GM06990 (cell line): ENCODE measurements around the gene SLX9.

ENCODE experiments used
- DNase-seq: peaks from one replicate; pipeline ENCODE4 v3.0.0-alpha.2; 2011; ENCODE audit not compliant: insufficient read length; ENCODE audit errors: extremely low read depth
- H3K27me3 ChIP-seq: replicated peaks from 2 replicates; pipeline ENCODE4 v1.6.0; 2011; ENCODE audit warnings: low read length; ENCODE audit not compliant: control insufficient read depth, insufficient read depth
- H3K36me3 ChIP-seq: 2 replicates; pipeline ENCODE4 v1.5.1; 2011; ENCODE audit warnings: low read length; ENCODE audit not compliant: control insufficient read depth, insufficient read depth
- H3K4me3 ChIP-seq: replicated peaks from 2 replicates; pipeline ENCODE4 v1.5.1; 2011; ENCODE audit warnings: low read depth, mild to moderate bottlenecking, control low read depth, low read length
- TF ChIP-seq, protein P1 (sequence below): IDR thresholded peaks from 2 replicates; pipeline ENCODE4 v1.5.1; 2011; ENCODE audit warnings: low read length, control low read depth, mild to moderate bottlenecking, inconsistent platforms; ENCODE audit not compliant: insufficient read depth, poor library complexity, severe bottlenecking

SLX9 gene

GRCh38 chr21:44896561-44897286 lies 43.1 kb upstream of the SLX9 start:
- TF ChIP-seq, protein P1, sequence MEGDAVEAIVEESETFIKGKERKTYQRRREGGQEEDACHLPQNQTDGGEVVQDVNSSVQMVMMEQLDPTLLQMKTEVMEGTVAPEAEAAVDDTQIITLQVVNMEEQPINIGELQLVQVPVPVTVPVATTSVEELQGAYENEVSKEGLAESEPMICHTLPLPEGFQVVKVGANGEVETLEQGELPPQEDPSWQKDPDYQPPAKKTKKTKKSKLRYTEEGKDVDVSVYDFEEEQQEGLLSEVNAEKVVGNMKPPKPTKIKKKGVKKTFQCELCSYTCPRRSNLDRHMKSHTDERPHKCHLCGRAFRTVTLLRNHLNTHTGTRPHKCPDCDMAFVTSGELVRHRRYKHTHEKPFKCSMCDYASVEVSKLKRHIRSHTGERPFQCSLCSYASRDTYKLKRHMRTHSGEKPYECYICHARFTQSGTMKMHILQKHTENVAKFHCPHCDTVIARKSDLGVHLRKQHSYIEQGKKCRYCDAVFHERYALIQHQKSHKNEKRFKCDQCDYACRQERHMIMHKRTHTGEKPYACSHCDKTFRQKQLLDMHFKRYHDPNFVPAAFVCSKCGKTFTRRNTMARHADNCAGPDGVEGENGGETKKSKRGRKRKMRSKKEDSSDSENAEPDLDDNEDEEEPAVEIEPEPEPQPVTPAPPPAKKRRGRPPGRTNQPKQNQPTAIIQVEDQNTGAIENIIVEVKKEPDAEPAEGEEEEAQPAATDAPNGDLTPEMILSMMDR: no peak
- Histone ChIP-seq H3K36me3 (peaks cover 29% of the 10 kb centered on the region), H3K27me3 (no peaks in the 10 kb centered on the region)

DNA sequence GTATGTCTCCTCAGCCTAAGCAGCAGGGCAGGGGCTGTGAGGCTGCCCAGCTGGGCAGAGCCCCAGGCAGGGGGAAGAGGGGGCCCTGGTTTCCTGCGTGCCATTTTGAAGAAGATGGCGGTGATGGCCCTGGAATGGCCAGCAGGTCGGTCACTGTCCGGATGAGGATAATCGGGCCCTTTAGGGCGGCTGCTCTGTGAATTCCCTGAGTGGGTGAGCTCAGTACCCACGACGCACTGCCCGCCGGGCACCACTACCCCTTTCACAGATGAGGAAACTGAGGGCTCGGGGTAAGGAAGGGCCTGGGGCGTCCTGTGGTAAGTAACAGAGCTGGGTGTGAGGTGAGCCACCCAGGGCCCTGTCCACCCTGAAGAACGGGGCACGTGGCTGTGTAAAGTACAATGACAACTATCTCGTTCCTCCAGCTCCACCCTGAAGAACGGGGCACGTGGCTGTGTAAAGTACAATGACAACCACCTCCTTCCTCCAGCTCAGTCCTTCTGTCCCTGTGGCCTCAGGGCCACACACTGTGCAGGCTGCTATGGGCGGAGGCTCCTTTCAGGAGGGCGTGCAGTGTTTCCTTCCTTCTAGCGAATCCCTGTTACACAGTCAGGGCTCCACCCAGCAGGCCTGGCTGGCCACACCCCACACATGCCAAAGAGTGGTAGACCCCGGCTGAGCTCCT lies 42.4 kb upstream of the SLX9 start:
- Histone ChIP-seq H3K4me3 (no peak overlapping the region), H3K27me3 (no peaks in the 10 kb centered on the region), H3K36me3 (peaks cover 37% of the 10 kb centered on the region)
- TF ChIP-seq, protein P1: no peak
- no peak for DNase-seq

More at GRCh38 chr21:44896561-44897286, 43.1 kb upstream of the SLX9 start:
- DNase-seq: no peak
- H3K4me3 ChIP-seq: no peak overlapping the region

DNA sequence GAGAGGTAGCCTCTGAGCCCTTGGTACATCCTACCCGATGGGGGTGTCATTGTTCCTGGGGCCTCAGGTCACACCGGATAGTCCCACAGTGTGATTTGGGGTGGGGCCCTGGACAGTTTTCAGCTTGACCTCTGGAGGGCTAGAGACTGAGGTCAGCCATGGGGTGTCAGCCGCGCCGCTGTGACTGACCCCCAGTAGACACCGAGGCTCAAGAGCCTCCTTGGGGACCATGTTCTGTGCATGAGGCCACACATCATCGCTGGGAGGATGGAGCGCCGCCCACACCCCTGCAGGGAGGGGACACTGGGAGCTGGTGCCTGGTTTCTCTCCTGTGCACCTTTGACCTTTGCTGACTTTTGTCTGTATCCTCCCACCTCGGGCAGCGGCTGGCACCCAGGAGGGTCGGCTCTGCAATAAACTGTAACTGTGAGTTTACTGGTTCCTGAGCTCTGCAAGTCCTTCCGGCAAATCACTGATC lies 41.8 kb upstream of the SLX9 start:
- Histone ChIP-seq H3K27me3 (no peaks in the 10 kb centered on the region), H3K36me3 (peaks cover 42% of the 10 kb centered on the region), H3K4me3 (no peak overlapping the region)
- TF ChIP-seq, protein P1: no peak
- DNase-seq: no peak

DNA sequence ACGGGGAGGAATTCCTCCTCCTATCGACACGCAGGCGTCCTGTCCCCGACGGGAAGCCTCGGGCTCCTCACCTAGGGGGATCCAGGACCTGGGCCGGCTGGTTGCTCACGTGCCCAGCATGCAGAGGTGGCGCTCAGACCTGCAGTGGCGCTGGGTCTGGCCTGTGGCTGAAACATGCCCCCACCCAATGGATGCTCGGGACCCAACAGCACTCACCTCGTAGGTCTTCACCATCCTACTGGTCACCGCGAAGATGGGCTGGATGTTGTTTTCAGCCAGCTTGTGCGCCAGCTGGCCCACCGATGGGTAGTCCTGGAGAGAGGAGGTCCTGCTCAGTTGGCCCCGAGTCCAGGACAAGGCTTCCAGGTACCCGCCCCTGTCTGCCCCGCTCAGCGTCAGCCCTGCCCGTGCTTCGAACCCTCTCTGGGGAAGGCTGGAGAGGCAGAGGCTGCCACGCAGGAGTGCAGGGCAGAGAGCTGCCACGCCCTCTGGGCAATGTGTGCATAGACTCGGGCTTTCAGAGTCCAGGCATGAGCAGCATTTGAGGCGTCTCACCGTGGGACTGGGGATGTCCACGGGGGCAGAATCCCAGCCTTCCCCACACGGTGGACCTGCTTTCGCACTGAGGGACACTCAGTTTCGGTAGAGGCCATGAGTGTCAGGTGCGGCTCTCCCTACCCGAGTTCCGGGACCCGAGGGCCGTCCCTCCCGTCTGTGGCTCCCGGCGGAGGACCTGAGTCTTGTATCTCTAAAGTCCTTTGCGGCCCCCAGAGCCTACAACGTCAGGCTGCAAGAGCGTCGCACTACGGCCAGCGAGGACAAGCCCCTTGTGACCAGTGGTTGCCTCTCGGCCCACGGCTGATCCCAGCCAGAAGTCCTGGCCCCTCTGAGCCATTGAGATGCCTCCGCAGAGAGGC lies 40.7 kb upstream of the SLX9 start:
- Histone ChIP-seq H3K27me3 (no peaks in the 10 kb centered on the region), H3K4me3 (no peak overlapping the region), H3K36me3 (peaks cover 51% of the 10 kb centered on the region)
- DNase-seq: no peak
- TF ChIP-seq, protein P1: no peak

DNA sequence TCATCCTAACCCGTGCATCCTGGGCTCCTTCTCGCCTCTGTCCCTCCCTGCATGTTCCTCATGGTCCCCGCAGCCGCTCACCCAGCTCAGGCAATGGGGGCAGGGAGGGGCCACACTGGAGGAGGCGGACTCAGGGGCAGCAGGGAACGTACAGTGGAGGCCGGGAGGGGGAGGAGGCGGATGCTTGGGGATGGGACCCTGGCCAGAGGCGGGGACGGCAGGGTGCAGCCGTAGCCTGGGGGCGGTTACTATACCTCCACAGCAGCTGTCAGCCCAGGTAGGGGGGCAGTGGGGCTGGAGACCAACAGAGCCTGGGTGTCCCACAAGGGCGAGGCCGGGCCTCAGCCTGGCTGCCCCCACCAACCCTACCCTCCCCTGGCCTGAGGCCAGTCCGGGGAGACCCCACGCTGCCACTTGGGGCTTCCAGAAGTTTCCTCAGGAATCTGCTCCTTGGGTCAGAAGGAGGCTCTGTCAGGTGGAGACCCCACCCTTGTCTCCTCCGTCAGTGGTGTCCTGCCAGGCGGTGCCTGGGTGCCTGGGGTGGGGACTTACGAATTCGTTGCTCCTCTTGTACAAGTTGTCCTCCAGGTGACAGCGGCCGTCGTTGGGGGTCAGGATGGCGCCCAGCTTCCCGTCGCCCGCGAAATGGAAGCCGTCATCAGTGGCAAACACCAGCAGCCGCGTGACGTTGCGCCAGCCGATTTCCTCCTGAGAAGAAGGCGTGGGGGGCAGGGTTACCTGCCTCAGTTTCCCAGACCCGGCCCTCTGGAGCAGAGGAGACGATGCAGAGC lies 39.9 kb upstream of the SLX9 start:
- DNase-seq: no peak
- H3K36me3 ChIP-seq: peaks cover 54% of the 10 kb centered on the region
- H3K4me3 ChIP-seq: no peak overlapping the region
- no peaks in the 10 kb centered on the region for H3K27me3 ChIP-seq
- TF ChIP-seq, protein P1: no peak
